A549 (cell line): Measurements from ENCODE around the gene SH2D4B. TPM values are rescaled to one million over a fixed set of nuclear protein-coding genes. Genes with fewer than 3 reads are reported as not detected.

Experiments
- ATAC-seq, 2 experiments: fragments of 200-7000 bp in 1 of 2; fragments of >200 bp in 1 of 2; cut with Nextera tagmentation in 1 of 2; cut with Tn5 transposase in 1 of 2; 3 replicates each; pipeline versions ENCODE4 v1.8.0 to v1.9.1; 2018 to 2020; ENCODE audit warnings: mild to moderate bottlenecking in 1 of 2, moderate library complexity in 1 of 2
- CTCF ChIA-PET: fragments of 300-600 bp; sonication (Branson Sonifier 250); formaldehyde crosslinking; extraction: SDS; loops from one replicate; lab custom pipeline; 2021; ENCODE audit warnings: antibody characterized with exemption, inconsistent platforms; lab: Yijun Ruan, JAX
- POLR2A ChIA-PET: fragments of 350-600 bp; formaldehyde crosslinking; extraction: SDS; loops from one replicate; lab custom pipeline; 2021; ENCODE audit warnings: antibody characterized with exemption, inconsistent platforms; lab: Yijun Ruan, JAX
- DNase-seq, 2 experiments: peaks; one replicate each; pipeline versions ENCODE4 v3.0.0 to v3.0.0-alpha.2; 2011 to 2016; ENCODE audit warnings: low read depth in 1 of 2, low spot score in 1 of 2
- FAIRE-seq: peaks from 2 replicates; lab custom pipeline; 2011; peaks lifted over from hg19 to GRCh38; lab: Jason Lieb, UNC
- H3K27ac ChIP-seq, 2 experiments: fragments of >200 bp; sonication (Bioruptor Twin); formaldehyde crosslinking; 3 replicates each; pipeline ENCODE4 v1.5.1; 2016 to 2017
- H3K4me1 ChIP-seq: fragments of >200 bp; sonication (Bioruptor Twin); formaldehyde crosslinking; 3 replicates; pipeline ENCODE4 v1.6.1; 2016
- H3K4me2 ChIP-seq: fragments of >200 bp; sonication (Bioruptor Twin); formaldehyde crosslinking; 3 replicates; pipeline ENCODE4 v1.6.1; 2016
- H3K4me3 ChIP-seq: fragments of >200 bp; sonication (Bioruptor Twin); formaldehyde crosslinking; 3 replicates; pipeline ENCODE4 v1.5.1; 2016
- H3K9me3 ChIP-seq: fragments of >200 bp; sonication (Bioruptor Twin); formaldehyde crosslinking; 3 replicates; pipeline ENCODE4 v1.6.1; 2016
- BHLHE40 ChIP-seq: IDR thresholded peaks from 2 replicates; pipeline ENCODE4 v1.6.1; 2012; ENCODE audit warnings: low read depth, low read length, inconsistent platforms
- CBX2 ChIP-seq: fragments of 200-600 bp; sonication (generic); IDR thresholded peaks from 2 replicates; pipeline ENCODE4 v1.6.1; 2016; ENCODE audit warnings: low read depth, mild to moderate bottlenecking, borderline replicate concordance
- CBX8 ChIP-seq: fragments of 200-600 bp; sonication (generic); IDR thresholded peaks from 2 replicates; pipeline ENCODE4 v1.6.1; 2016
- CEBPB ChIP-seq, 2 experiments: fragments of >200 bp in 1 of 2; sonication (Bioruptor Twin) in 1 of 2; formaldehyde crosslinking in 1 of 2; IDR thresholded peaks; 2 replicates each; pipeline ENCODE4 v1.6.1; 2012 to 2016
- CHD4 ChIP-seq: fragments of 200-600 bp; sonication (generic); IDR thresholded peaks from 2 replicates; pipeline ENCODE4 v1.6.1; 2016; ENCODE audit warnings: antibody characterized with exemption, mild to moderate bottlenecking, borderline replicate concordance
- E2F6 ChIP-seq: IDR thresholded peaks from 2 replicates; pipeline ENCODE4 v1.6.1; 2012; ENCODE audit warnings: low read depth, borderline replicate concordance
- EHMT2 ChIP-seq: fragments of 200-600 bp; sonication (generic); IDR thresholded peaks from 2 replicates; pipeline ENCODE4 v1.6.1; 2016; ENCODE audit warnings: antibody characterized with exemption, low read depth, mild to moderate bottlenecking, moderate library complexity
- ELK1 ChIP-seq: fragments of 150-350 bp; IDR thresholded peaks from 2 replicates; pipeline ENCODE4 v1.6.1; 2014; ENCODE audit warnings: low read depth, mild to moderate bottlenecking, low read length
- ESRRA ChIP-seq: fragments of 150-350 bp; IDR thresholded peaks from 2 replicates; pipeline ENCODE4 v1.6.1; 2014; ENCODE audit warnings: mild to moderate bottlenecking, low read length, borderline replicate concordance
- FOSB ChIP-seq: fragments of 250-450 bp; sonication (Bioruptor Pico); IDR thresholded peaks from 2 replicates; pipeline ENCODE4 v1.5.0; 2020; ENCODE audit warnings: mild to moderate bottlenecking, moderate library complexity
- HOXA7 ChIP-seq: fragments of 250-450 bp; sonication (Bioruptor Pico); IDR thresholded peaks from 2 replicates; pipeline ENCODE4 v1.5.0; 2020; ENCODE audit warnings: mild to moderate bottlenecking, moderate library complexity
- MAFK ChIP-seq: fragments of 450-650 bp; IDR thresholded peaks from 2 replicates; pipeline ENCODE4 v1.6.1; 2014; ENCODE audit not compliant: partially characterized antibody
- NFE2L2 ChIP-seq: fragments of 150-350 bp; conservative IDR thresholded peaks from 2 replicates; pipeline ENCODE4 v1.6.1; 2014; ENCODE audit warnings: low read length
- NR3C1 ChIP-seq: fragments of >200 bp; sonication (Bioruptor Twin); formaldehyde crosslinking; IDR thresholded peaks from 3 replicates; pipeline ENCODE4 v1.6.1; 2017
- PHF8 ChIP-seq: fragments of 200-600 bp; sonication (generic); IDR thresholded peaks from 2 replicates; pipeline ENCODE4 v1.6.1; 2016; ENCODE audit warnings: low read depth, mild to moderate bottlenecking, antibody characterized with exemption, moderate library complexity, borderline replicate concordance
- RARB ChIP-seq: fragments of 250-450 bp; sonication (Bioruptor Pico); IDR thresholded peaks from 2 replicates; pipeline ENCODE4 v1.8.0; 2021; ENCODE audit warnings: mild to moderate bottlenecking, moderate library complexity
- RCOR1 ChIP-seq: fragments of 150-350 bp; IDR thresholded peaks from 2 replicates; pipeline ENCODE4 v1.6.1; 2014; ENCODE audit warnings: antibody characterized with exemption, low read length, low read depth
- REST ChIP-seq: fragments of 200-600 bp; sonication (generic); IDR thresholded peaks from 2 replicates; pipeline ENCODE4 v1.6.1; 2016; ENCODE audit warnings: antibody characterized with exemption, mild to moderate bottlenecking, moderate library complexity
- SMC3 ChIP-seq: fragments of >200 bp; sonication (Bioruptor Twin); formaldehyde crosslinking; IDR thresholded peaks from 3 replicates; pipeline ENCODE4 v1.6.1; 2018; ENCODE audit warnings: inconsistent platforms
- SREBF2 ChIP-seq: fragments of 450-650 bp; IDR thresholded peaks from 2 replicates; pipeline ENCODE4 v1.6.1; 2014; ENCODE audit warnings: mild to moderate bottlenecking, moderate library complexity
- USF2 ChIP-seq: fragments of 450-650 bp; IDR thresholded peaks from 2 replicates; pipeline ENCODE4 v1.6.1; 2014; ENCODE audit warnings: antibody characterized with exemption
- WGBS: methylation state at CpG from one replicate; pipeline ENCODE4 v1.1.6; 2017; ENCODE audit errors: missing lambda C conversion rate; 5-methylcytosine and 5-hydroxymethylcytosine counted together
- polyA plus RNA-seq, 4 experiments: library from polyadenylated mRNA; depleted of rRNA in 3 of 4; stranded (reverse); fragments of >200 nt; fragmentation: RNase III in 1 of 4; extraction: RNeasy Plus Mini Kit Qiagen cat#74134 plus additional on column Dnase treatment in 1 of 4; gene quantifications; 2 replicates in 3 of 4; 3 replicates in 1 of 4; pipeline ENCODE4 v1.2.3, GENCODE V29; 2011 to 2017

The SH2D4B gene
- polyA plus RNA-seq, 2 of the 4 experiments (the other 2 are of a cell fraction): 0.01 to 0.12 TPM

- Histone ChIP-seq H3K27ac (no peak overlapping the region), H3K4me2 (no peak overlapping the region), H3K4me3 (no peak overlapping the region), H3K9me3 (0 out of 3 replicates have a peak, but pooled peaks cover 4% of the 10 kb centered on the region), H3K4me1 (no peaks in the 10 kb centered on the region)
- TF ChIP-seq CEBPB (IDR thresholded peaks at IDR 0.05) (no peak), EHMT2 (no peak), NR3C1 (no peak), ESRRA (no peak), ELK1 (no peak), CBX8 (no peak)
- no peak for ATAC-seq
- 36% methylated on average over 5 of the region's 5 CpGs for WGBS
- POLR2A ChIA-PET: no interaction called here
- no peak for DNase-seq
- no peak for FAIRE-seq
- CTCF ChIA-PET: interaction anchor here (1.8 kb wide), 1 partner anchor 13 kb away, joined by 5 read pairs; no protein-coding TSS in a partner anchor
Observed at GRCh38 chr10:80589726-80590373, 52.1 kb downstream of the SH2D4B start.

GRCh38 chr10:80590585-80591125 is 53.0 kb downstream of the SH2D4B start:
- H3K9me3 ChIP-seq: 0 out of 3 replicates have a peak, but pooled peaks cover 4% of the 10 kb centered on the region
- H3K27ac ChIP-seq: no peak overlapping the region
- ATAC-seq (no peak), DNase-seq (no peak), FAIRE-seq (no peak)
- H3K4me2 ChIP-seq: no peak overlapping the region
- TF ChIP-seq E2F6 (no peak), HOXA7 (no peak), ESRRA (no peak), CBX8 (no peak), BHLHE40 (no peak), NR3C1 (no peak), RARB (CRISPR knock-in tag) (no peak), NFE2L2 (no peak), PHF8 (no peak), SREBF2 (no peak), FOSB (CRISPR knock-in tag) (no peak), CHD4 (no peak), CBX2 (no peak), RCOR1 (no peak), USF2 (no peak), MAFK (no peak), REST (no peak), SMC3 (no peak)
- H3K4me3 ChIP-seq: no peak overlapping the region
- no peaks in the 10 kb centered on the region for H3K4me1 ChIP-seq
- CTCF ChIA-PET: no interaction called here
- WGBS: 81% methylated on average over 3 of the region's 3 CpGs
- POLR2A ChIA-PET: no interaction called here
